ENCODE results near the gene DNAJC5. TPM values are rescaled to one million over a fixed set of nuclear protein-coding genes. Genes with fewer than 3 reads are reported as not detected.

Gene DNAJC5
- total RNA-seq, 1 donor from 2014 or later: 67.3 TPM

DNA sequence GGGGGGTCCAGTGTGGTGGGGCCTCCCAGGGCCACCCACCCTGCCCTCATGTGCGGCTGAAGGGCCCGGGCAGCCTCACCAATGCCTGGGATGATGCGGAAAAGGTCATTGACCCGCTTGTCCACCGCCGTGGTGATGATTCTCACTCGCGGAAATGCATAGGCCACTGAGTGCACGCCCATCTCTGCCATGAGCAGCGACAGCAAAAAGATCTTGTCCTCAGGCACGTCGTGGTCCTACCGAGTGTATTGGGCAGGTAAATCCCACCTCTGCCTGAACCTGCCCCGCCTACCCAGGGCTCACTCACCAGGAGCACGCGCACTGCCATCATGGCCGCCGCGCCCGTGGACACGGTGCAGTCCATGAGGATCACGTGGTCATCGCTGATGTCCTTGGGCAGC is 45.1 kb downstream of the DNAJC5 start:
- no peak for DNase-seq (ENCODE audit: low read depth in 2 of 2)

DNA sequence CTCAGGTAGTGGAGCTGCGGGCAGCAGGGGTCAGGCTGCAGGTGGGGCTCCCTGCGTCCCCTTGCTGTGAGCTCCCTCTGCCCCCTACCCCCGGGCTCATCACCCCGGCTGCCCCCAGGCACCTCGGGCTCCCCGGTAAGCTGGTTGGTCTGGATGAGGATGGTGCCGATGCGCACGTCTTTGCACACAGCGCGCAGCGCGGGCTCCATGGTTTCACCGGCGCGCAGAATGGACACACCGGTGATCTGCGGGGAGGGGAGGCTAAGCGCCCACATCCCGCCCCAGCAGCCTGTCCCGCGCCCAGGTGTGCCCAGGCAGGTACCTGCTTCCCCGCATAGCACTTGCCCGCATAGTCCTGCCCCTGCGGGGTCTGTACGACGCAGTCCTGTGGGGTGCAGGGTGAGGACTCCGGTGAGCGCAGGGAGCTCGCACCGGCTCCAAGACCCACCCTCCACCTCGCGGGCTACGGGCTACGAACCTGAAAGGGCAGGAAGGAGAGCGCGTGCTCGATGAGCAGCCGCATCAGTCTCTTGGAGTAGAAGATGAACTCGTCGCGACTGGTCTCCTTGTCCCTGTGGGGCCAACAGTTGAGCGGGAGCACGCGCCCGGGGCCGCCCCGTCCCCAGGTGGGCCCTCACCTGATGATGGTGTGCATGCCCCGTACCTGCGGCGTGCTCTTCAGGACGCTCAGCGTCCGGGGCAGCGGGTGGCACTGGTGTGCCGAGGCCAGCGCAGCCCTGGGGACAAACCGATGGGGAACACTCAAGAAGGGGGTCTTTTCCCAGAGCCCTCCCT is 45.7 kb downstream of the DNAJC5 start:
- no peak for DNase-seq (ENCODE audit: low read depth in 2 of 2)

DNA sequence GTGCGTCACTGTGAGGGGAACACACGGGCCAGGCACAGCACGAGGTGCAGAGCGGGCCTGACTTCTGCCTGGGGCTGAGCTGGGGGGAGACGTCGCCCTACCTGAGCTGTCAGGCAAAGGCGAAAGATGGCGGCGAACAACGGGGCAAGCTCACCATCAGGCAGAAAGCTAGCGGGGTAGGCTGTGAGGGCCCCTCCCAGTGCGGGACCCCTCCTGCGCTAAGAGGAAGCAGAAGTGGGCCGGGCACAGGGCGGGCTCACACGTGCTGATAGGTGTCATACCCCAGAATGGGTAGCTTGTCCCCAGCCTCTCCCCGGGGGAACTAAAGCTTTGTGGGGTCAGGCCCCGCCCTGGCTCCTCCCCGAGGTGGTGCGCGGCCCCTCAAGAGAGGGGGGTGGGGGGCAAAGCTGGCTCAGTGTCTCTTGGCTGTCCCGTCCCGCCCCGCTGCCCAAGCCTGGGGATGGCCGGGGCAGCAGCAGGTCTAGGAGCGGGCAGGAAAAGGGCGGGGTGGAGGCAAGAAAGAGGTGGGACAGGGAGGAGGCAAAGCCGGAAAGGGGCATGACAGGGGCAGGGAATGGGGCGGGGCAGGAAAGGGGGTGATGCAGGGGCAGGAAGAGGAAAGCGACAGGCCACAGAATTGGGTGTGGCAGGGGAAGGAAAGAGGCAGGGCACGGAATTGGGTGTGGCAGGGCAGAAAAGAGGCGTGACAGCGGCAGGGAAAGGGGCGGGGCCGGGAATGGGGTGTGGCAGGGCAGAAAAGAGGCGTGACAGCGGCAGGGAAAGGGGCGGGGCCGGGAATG is 46.6 kb downstream of the DNAJC5 start:
- peak in 1 of 2 donors; percentile 50 for DNase-seq (ENCODE audit: low read depth in 2 of 2)

DNA sequence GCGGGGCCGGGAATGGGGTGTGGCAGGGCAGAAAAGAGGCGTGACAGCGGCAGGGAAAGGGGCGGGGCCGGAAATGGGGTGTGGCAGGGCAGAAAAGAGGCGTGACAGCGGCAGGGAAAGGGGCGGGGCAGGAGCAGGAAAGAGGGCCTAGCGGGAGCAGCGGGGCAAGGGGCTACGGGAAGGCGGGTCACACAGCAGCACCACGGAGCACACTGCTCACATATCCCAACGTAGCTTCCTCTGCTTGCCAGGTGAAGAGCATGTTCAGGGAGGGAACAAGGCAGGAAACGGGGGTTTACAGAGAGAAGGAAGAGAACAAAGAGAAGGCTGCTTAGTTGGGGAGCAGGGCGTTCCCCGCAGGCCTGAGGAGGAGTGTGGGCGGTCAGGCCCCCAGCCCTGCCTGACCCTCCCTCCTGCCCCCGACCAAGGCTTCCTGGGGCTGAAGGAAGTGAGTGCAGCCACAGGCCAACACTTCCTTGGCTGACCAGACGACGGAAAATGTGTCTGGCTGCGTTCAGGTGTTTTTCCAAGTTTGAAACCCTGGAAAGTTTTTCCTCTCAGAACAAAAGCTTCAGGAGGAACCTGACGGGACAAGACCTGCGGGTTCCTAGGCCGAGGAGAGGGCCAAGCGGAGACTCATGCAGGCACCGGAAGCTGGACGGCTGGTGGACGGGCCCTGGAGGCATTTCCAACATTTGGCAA is 47.5 kb downstream of the DNAJC5 start:
- DNase-seq (ENCODE audit: low read depth in 2 of 2): peak; percentile 37 to 63

DNA sequence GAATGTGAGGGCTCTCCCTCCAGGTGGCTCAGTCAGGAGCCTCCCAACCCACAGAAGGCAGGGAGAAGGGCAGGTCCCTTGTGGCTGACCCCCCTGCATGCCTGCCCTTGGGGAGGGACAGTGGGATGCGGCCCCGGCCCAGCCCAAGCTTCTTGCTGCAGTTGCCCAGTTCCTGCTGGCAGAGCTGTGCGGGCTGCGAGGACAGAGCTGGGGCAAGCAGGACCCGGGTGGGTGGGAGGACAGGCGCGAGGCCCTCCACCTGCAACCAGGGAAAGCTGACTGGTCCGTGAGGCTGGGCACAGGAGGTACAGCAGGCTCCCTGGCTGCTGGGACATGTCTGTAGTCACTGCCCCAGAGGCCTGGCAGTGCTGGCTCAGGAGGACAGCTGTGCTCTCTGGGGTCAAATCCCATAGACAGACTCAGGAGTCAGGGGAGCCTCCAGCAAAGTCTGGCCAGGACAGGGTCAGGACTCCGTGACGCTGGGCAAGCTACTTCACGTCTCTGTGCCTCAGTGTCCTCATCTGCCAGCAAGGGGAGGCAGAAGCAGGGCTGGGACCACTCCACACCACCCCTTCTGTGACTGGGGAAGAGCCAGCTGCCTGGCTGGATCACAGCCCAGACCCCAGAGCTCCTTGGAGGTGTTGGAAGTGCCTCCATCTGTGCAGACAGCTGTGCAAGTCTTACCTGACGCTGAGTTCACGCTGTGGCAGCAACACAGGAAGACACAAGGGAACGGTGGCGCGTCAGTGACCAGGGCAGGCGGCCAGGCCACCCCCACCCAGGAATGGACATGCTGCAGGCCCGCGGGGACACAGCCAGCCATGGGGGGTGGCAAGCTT is 48.3 kb downstream of the DNAJC5 start:
- no peak for DNase-seq (ENCODE audit: low read depth in 2 of 2)

DNA sequence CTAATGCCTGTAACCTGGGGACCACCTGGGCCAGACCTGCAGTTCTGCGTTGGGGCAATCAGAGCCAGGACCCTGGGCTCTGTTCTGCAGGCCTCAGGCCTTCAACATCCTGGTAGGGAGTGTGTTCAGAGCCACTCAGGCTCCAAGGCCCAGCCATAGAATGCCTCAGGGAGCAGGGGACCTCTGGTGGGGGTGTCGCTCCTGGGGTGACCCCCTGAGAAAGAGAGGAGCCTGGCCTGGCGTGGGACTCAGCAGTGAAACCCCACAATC is 48.8 kb downstream of the DNAJC5 start:
- no peak for DNase-seq (ENCODE audit: low read depth in 2 of 2)

DNA sequence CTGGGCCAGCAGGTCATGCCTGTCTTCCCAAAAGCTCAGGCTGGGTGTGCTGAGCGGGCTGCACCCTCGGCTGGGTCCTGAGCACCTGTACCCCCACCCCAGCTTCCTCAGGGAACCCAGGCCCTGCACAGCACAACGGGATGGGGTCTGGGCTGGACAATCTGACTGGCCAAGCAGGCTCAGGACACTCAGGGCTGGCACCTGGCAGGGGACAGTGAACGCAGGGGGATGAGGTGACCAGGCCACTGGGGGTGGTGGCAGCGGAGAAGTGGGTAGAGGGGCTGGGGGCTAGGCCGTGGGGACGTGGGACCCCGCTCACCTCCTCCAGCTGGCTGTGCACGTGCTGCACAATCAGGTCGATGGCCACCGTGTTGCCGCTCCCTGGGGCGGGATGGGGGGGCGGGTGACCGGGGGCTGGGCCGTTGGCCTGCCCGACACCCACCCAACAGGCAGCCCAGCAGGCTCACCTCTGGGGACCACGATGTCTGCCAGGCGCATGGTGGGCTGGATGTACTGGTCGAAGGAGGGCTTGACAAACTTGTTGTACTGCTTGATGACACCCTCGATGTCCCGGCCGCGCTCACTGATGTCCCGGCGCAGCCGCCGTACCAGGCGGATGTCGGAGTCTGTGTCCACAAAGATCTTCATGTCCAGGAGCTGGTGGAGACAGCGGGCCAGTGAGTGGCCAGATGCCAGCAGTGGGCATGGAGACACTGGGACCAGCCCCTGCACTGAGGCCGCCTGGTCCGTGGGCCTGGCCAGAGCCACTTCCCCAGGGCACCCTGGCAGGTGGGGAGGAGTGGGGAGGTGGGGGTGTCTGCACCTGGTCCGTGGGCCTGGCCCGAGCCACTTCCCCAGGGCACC is 49.4 kb downstream of the DNAJC5 start:
- DNase-seq (ENCODE audit: low read depth in 2 of 2): no peak

DNA sequence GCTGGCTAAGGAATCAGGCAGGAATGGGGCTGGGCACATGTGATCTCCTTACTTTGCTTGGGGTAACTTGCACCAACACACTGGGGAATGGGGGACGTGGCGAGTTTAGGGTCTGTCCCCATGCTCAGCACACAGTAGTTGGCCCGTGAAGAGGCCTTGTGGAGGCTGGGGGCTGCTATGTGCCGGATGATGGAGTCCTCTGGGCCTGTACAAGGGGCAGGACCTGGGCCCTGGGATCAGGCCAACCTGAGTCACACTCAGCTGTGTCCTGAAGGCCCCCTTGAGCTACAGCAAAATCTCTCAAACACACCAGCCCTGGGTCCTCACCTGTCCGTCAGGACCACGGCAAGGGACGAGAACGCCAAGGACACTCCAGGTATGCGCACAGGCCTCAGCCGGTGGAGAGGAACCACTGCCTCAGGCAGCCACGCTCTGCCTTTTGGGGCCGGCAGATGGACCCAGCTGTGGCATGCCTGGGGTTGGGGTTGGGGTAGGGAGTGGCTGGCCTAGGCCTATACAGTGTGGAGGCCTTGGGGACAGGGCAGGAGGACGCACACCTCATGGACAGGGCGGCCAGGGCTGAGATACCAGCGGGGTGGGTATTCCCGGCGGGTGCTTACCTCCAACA is 50.2 kb downstream of the DNAJC5 start:
- no peak for DNase-seq (ENCODE audit: low read depth in 2 of 2)

DNA sequence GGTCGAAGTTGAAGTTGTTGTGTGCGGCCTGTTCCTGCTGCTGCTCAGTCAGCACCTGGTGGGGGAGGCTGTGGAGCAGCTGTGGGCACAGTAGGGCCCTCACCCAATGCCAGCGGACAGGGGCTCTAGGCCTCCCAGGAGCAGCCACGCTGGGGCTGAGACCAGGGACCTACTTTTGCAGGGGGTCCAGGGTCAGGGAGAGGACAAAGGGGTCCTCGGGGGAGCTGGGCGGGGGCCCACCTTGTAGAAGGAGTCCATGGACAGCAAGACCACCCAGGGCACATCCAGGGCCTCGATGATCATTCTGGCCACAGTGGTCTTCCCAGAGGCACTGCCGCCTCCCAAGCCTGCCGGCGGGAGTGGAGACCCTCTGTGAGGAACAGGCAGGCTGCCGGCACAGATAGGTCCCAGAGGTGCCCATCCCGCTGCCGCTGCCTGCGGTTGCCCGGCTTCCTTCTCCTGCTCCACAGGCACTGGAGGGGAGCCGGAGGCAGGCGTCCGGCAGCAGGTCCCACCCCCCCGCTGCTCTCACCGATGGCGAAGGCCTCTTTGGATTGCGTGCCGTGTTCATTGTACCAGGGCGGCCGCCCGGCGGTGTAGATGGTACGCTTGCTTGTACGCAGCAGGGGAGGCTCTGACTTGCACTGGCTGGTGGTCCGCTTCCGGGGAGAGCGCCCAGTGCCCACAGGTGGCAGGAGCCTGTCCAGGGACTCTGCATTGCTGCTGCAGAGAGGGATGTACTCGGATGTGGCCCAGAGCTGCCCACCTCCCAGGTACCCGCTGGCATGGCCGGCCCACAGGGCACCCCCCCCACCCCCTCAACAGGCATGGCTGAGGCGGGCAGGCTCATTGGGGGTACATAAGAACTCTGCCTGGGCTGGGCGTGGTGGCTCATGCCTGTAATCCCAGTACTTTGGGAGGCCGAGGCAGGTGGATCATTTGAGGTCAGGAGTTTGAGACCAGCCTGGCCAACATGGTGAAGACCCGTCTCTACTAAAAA is 51.3 kb downstream of the DNAJC5 start:
- no peak for DNase-seq (ENCODE audit: low read depth in 2 of 2)

DNA sequence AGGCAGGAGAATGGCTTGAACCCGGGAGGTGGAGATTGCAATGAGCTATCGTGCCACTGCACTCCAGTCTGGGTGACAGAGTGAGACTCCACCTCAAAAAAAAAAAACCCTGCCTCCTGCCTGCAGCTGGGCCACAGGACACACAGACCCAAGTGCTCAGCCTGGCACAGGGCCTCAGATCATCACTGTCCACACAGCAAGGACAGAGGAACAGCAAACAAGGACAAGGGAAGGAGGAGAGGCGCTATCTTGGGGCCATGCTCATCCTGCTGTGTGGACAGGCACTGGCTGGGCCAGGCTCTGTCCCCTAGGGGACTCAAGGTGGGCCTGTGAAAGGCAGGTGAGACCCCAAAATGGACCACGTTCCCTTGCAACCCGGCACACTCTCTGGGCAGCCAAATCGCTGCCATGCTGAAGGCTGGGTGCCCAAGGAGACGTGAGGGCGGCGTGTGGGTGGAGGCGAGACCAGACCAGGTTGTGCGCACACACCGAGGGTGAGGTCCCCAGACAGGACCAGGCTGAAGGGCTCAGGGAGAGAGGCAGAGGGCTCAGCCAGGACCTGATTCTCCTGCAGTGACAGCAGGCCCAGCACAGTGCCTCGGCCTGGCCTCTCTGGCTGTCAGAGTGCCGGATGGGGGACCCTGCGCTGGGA is 52.2 kb downstream of the DNAJC5 start:
- DNase-seq (ENCODE audit: low read depth in 2 of 2): no peak

DNA sequence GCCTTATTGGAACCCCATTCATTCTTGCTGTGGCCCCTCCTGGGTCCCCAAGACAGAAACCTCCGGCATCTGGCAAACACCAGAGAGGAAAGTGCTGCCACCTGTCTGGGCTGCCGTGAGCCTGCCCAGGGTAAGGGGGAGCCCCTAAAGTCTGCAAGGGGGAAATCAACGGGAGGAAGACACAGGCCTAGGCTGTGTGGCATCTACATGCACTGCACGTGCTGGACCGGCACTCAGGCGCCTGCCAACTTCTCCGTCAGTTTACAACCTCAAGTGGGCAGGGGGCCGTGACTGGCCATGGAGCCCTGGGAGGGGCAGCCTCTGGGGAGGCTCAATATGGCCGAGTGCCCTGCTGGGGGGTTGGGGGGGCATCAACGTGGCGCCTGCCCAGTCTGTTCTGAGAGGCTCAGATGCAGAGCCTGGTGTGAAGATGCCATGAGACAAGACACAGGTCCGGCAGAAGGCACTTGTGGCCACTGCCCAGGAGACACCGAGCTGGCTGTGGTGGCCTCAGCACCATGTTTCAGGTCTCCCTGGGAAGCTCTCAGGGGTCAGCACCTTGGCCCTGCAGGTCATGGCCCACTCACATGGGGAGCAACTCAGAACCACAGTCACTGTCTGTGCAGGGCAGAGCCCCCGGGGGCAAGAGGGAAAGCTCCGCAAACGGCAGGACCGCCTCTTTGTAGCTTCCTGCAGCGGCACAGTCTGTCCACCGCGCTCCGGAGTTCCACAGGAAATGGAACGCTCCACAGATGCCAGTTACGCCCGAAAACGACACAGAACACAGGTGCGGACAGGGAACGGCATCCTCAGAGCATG is 52.9 kb downstream of the DNAJC5 start:
- no peak for DNase-seq (ENCODE audit: low read depth in 2 of 2)

DNA sequence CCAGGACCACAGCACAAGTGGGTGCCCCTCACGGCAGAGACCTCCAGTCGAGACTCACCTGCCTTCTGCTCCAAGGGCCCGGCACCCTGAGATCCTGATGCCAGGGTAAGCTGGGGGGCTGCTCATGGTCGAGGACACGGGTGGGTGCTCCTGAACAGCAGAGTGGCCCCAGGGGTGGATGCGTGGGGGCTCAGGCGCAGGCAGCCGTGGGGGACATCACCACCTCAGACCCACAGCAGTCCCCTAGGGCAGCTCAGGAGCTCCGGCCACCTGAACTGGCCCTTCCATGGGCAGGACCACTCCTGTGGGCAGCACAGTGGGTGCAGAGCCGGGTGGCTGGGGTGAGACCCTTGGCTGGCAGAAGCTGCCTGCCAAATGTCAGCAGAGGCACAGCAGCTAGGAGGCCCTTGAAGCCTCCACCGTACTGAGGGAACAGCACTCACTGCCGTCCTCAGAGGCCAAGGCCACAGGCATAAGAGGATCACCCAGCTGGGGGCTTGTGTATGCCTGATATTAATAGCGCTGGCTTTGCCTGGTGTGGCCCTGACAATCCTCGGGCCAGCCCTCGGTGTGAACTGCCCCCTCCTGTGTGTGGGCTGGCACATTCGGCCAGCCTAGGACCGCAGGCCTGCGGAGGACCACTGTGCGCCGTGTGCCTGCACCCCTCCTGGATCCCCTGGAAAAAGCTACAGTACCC is 55.9 kb downstream of the DNAJC5 start:
- no peak for DNase-seq (ENCODE audit: low read depth in 2 of 2)

DNA sequence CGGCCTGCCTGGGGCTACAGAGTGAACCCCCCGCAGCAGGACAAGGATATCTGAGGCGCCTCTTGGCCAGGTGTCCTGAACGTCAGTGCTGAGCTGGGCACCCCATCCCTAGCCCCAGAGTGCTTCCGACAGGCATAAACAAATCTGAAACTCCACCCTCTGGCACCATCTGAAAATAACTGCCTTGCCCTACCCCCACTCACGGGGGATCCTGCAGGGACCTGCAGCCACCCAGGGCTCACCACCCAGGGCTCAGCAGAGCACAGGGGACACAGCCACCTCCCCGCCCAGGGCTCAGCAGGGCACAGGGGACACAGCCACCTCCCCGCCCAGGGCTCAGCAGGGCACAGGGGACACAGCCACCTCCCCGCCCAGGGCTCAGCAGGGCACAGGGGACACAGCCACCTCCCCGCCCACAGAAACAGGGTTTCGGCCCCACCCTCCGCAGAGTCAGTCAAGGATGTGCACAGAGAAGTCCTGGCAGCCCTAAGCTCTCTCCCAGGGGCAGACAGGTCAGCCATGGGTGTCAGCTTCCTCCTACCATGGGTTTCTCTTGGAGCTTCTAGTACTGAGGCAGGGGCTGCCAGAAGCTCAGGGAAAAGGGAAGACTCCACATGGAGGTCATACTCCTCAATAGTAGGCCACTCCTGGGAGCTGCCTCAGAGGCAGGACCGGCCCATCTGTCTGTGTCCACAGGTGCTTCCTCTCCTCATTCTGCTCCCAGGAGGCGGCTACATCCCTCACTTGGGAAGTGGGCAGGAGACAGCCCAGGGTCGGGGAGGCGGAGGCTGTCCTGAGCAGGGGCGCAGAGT is 56.7 kb downstream of the DNAJC5 start:
- DNase-seq (ENCODE audit: low read depth in 2 of 2): no peak

DNA sequence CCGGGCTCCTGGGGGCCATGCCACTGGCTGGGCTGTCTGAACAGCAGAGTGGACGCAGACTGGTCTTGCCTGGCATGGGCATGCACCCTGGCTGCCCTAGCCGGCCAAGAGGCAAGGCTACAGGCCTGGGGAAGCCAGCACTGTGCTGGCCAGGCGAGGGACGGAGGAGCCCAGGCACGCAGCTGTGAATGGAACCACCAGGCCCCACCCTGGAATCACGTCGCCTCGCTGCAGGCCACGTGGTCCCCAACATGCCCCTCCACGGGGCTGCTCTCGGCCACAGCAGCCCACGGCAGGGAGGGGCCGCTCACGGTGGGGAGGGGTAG is 57.2 kb downstream of the DNAJC5 start:
- no peak for DNase-seq (ENCODE audit: low read depth in 2 of 2)

DNA sequence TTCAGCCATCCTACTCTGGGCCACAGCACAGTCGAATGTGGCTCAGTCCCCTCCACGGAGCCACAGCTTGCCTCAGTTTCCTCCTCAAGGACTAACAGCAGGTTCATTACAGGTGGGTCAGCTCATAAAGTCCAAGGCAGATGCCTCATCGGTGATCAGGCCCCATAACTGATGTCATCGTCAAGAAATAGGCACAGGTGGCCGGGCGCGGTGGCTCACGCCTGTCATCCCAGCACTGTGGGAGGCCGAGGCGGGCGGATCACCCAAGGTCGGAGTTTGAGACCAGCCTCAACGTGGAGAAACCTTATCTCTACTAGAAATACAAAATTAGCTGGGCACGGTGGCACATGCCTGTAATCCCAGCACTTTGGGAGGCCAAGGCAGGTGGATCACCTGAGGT is 57.8 kb downstream of the DNAJC5 start:
- DNase-seq (ENCODE audit: low read depth in 2 of 2): no peak

DNA sequence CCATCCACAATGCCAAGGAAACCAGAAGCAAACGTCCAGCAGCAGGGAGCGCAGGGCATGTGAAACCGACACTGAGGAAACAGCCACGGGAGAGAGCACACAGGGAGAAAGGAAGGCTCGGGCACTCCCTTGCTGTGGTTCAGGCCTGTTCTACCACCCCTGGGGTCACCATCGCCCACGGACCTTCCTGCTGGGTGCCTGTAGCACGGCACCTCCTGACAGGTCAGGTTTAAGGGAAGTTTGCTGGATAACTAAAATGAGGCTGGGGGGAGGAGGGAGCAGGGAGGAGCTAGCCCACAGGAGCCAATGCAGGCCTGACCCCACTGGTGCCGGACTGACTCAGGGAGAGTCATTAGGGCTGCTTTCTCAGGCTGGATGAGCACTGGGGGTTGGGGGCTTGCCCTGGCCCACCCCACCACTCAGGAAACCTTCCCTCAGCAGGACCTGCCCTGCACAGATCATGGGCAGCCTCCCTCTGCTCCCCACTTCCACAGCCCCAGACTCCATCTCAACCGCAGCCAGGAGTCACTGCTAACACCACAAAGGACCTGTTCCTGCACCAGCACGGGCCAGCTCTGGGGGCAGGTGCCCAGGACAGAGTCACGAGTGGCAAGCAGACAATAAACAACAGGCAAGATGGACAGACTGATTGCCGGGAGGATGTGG is 59.0 kb downstream of the DNAJC5 start:
- no peak for DNase-seq (ENCODE audit: low read depth in 2 of 2)
